ENCODE results near the gene CTDSPL2.

- no peak for TF ChIP-seq CTCF (conservative IDR thresholded peaks at IDR 0.05)
- no peak for TF ChIP-seq EZH2 (IDR thresholded peaks at IDR 0.05; ENCODE audit: low read depth)
These were observed 89.0 kb downstream of the CTDSPL2 start for GRCh38 chr15:44516436-44516835.
